Mesothelial cell of epicardium (in vitro differentiated cells): Measurements from ENCODE around the gene SHISA7. TPM values are rescaled to one million over a fixed set of nuclear protein-coding genes. Genes with fewer than 3 reads are reported as not detected.

ENCODE experiments used
- DNase-seq, 2 experiments: peaks; one replicate each; pipeline ENCODE4 v3.0.0; 2021; ENCODE audit warnings: low spot score in 2 of 2; ENCODE audit not compliant: unreplicated experiment in 2 of 2
- H3K27ac Mint-ChIP-seq: 2 replicates; pipeline ENCODE4 v1.8.0; 2021; ENCODE audit warnings: mixed read lengths
- H3K27me3 Mint-ChIP-seq: 2 replicates; pipeline ENCODE4 v1.8.0; 2021; ENCODE audit warnings: low read depth, mixed read lengths
- H3K36me3 Mint-ChIP-seq: 2 replicates; pipeline ENCODE4 v1.8.0; 2021; ENCODE audit warnings: mixed read lengths
- H3K4me1 Mint-ChIP-seq: 2 replicates; pipeline ENCODE4 v1.8.0; 2021; ENCODE audit warnings: mixed read lengths
- H3K4me3 Mint-ChIP-seq: 2 replicates; pipeline ENCODE4 v1.8.0; 2021; ENCODE audit warnings: mild to moderate bottlenecking, moderate library complexity, mixed read lengths
- H3K9me3 Mint-ChIP-seq: 2 replicates; pipeline ENCODE4 v1.8.0; 2021; ENCODE audit warnings: mixed read lengths
- total RNA-seq: library from RNA; stranded (reverse); gene quantifications from 3 replicates; pipeline ENCODE4 v1.2.1, GENCODE V29; 2021
- TF ChIP-seq, protein P1 (sequence below): fragments of 200-600 bp; sonication (generic); IDR thresholded peaks from one replicate; pipeline ENCODE4 v1.5.0; 2021; ENCODE audit warnings: antibody characterized with exemption; ENCODE audit not compliant: unreplicated experiment

The SHISA7 gene
- total RNA-seq, 1 donor from 2014 or later = 0.04 TPM

DNA sequence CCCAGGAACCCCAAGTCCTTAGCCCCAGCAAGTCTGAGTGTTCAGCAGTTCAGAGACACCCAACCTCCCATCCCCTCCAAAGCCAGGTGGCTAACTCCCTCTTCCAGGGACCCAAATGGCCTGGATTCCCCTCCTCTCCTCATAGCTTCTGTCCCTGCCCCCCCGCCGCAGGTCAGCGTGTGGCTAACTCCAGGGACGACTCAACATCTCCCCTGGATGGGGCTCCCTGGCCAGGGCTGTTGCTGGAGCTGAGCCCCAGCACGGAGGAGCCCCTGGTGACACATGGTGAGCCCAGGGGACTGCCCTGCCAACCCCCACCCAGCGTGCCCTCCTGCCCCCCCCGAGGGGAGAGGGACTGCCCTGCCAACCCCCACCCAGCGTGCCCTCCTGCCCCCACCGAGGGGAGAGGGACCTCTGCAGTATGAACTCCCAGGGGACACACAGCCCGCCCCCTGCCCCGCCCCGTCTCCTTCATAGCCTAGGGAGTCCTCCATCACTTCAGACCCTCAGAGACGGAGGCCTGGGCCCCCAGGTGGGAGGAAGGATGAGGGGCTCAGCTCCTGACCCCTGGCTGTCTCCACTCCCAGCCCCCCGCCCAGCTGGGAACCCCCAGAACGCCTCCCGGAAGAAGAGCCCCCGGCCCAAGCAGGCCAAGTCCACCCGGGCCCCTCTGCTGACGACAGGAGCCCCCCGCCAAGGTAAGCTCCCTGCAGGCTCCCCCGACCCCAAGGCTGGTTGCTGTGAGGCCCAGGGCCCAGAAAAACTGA is 46.8 kb upstream of the SHISA7 start:
- no peaks in the 10 kb centered on the region for H3K9me3 Mint-ChIP-seq
- no peak for DNase-seq
- H3K36me3 Mint-ChIP-seq = no peaks in the 10 kb centered on the region
- H3K27ac Mint-ChIP-seq = no peak overlapping the region
- H3K27me3 Mint-ChIP-seq = no peaks in the 10 kb centered on the region
- H3K4me3 Mint-ChIP-seq = no peak overlapping the region
- H3K4me1 Mint-ChIP-seq = peaks cover 24% of the 10 kb centered on the region
- TF ChIP-seq, protein P1, sequence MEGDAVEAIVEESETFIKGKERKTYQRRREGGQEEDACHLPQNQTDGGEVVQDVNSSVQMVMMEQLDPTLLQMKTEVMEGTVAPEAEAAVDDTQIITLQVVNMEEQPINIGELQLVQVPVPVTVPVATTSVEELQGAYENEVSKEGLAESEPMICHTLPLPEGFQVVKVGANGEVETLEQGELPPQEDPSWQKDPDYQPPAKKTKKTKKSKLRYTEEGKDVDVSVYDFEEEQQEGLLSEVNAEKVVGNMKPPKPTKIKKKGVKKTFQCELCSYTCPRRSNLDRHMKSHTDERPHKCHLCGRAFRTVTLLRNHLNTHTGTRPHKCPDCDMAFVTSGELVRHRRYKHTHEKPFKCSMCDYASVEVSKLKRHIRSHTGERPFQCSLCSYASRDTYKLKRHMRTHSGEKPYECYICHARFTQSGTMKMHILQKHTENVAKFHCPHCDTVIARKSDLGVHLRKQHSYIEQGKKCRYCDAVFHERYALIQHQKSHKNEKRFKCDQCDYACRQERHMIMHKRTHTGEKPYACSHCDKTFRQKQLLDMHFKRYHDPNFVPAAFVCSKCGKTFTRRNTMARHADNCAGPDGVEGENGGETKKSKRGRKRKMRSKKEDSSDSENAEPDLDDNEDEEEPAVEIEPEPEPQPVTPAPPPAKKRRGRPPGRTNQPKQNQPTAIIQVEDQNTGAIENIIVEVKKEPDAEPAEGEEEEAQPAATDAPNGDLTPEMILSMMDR = no peak

DNA sequence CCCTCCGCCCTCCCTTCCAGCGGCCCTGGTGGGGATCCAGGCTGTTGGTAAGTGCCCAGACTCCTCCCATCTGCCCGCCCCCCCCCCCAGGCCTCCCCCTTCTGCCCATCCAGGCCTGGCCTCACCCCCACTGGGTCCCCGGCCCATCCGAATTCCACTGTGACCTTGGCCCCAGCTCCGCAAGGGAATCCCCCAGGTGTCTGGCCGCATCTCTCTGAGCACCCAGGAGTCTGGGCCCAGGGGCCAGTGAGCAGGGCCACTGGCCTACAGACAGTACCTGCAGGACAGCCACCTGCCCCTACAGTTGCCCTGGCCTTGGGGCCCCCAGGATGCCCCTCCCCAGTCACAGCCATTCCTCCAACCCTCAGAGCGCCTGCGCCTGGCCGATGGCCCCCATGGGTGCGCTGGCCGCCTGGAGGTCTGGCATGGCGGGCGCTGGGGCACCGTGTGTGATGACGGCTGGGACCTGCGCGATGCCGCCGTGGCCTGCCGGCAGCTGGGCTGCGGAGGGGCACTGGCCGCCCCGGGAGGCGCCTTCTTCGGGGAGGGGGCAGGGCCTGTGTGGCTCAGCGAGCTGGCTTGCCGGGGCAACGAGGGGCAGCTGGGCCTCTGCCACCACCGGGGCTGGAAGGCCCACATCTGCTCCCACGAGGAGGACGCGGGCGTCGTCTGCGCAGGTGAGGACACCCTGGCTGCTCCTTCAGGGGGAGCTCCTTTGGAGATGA is 46.0 kb upstream of the SHISA7 start:
- no peaks in the 10 kb centered on the region for H3K27me3 Mint-ChIP-seq
- H3K27ac Mint-ChIP-seq = no peak overlapping the region
- H3K36me3 Mint-ChIP-seq = no peaks in the 10 kb centered on the region
- no peak overlapping the region for H3K4me3 Mint-ChIP-seq
- H3K9me3 Mint-ChIP-seq = no peaks in the 10 kb centered on the region
- TF ChIP-seq, protein P1 = no peak
- DNase-seq = no peak
- H3K4me1 Mint-ChIP-seq = peaks cover 24% of the 10 kb centered on the region

DNA sequence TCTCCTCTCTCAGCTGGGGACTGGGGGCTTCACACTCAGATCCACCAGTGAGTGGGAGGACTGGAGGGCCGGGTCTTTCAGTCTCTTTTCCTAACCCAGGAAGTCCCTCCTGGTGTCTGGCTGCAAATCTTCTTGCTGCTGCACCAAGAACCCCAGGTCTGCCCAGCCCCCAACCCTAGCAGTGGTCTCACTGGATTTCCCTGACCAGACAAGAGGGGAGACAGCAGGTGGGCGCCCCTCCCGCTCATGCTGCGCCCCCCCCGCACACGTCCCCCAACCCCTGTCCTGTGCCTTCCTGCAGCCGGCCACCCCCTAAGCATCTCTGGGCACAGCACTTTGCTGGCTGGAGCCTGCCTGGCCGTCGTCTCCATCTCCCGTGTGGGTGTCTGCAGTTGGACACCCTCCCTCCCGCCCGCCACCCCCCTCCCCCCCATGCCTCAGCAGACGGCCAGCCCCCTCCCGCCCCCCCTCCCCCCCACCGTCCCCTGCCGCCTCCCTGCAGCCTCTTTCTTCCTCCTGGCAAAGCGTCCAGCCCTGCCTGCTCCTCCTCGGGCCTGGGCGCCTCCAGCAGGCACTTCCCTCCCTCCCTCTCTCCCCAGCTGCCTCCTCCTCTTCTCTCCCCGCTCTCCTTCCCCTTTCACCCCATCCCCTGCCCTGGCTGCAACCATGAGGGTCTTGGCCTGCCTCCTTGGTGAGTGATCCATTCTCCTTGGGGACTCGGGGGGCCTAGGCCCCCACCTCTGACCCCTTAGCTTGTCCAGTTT is 45.0 kb upstream of the SHISA7 start, which contains the start of gene SSC5D:
Gene SSC5D (plus strand): TSS at position 513 of the 764 bp plus-strand sequence. CDS start 154 bp downstream, at position 667.
- Mint-ChIP-seq H3K36me3 (no peaks in the 10 kb centered on the region), H3K9me3 (no peaks in the 10 kb centered on the region), H3K4me1 (peaks cover 24% of the 10 kb centered on the region), H3K27me3 (no peaks in the 10 kb centered on the region), H3K27ac (peak within 1 kb of the TSS; percentile 86), H3K4me3 (peak within 1 kb of the TSS; percentile 56)
- DNase-seq = no peak
- TF ChIP-seq, protein P1 = no peak

DNA sequence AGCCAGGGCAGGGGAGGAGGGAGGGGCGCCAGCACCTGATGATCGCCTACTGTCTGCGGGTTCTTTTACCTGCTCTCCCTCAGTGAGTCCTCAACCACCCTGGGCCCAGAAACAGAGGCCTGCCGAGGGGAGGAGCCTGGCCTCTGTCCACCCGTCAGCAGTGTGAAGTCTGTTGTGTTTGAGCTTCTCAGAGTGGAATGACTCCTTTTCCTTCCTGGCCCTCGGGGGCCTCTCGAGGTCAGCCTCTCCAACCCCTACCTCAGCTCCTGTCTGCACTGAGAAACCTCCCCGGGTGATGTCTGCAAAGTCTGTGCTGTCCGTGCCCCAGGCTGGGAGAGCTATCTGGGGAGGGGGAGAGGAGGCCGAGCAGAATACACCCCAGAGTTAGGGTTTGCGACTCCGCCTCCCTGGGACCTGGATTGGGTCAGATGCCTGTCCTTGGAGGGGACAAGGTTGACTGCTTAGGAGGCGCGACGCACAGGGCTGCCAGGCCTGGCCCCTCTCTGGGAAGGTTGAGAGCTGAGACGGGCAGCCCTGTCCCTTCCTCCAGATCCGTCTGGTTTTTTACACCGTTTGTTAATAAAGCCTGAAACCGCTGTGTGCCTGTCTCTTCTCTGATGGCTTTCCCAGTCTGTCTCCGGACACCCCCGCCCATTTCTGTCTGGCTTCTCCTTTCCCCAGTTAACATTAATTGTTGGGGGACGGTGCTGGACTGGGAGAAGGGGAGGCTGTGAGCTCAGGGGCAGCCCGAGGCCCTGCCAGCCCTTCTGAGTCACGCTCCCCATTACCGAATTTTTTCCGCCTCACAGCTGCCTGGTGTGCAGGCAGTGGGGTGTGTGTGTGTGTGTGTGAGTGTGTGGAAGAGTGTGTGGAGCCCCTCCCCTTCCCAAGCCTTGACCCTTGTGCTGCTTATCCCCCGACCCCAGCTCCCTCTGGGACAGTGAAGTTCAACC is 44.1 kb upstream of the SHISA7 start:
- TF ChIP-seq, protein P1 = no peak
- H3K27me3 Mint-ChIP-seq = no peaks in the 10 kb centered on the region
- peaks cover 23% of the 10 kb centered on the region for H3K4me1 Mint-ChIP-seq
- H3K4me3 Mint-ChIP-seq = peak overlapping the region; percentile 56
- DNase-seq = no peak
- no peaks in the 10 kb centered on the region for H3K36me3 Mint-ChIP-seq
- peak overlapping the region; percentile 86 for H3K27ac Mint-ChIP-seq
- H3K9me3 Mint-ChIP-seq = no peaks in the 10 kb centered on the region
